Esophagus squamous epithelium (tissue), 5 donors: ENCODE results near the gene RASGRP1. TPM values are rescaled to one million over a fixed set of nuclear protein-coding genes. Genes with fewer than 3 reads are reported as not detected.

ENCODE experiments used
- DNase-seq: peaks from one replicate; lab custom pipeline; 2025; lab: John Stamatoyannopoulos, UW
- H3K27ac ChIP-seq, 4 donors: fragments of 200-600 bp; sonication (generic); one replicate each; pipeline ENCODE4 v1.5.1; 2016 to 2019; ENCODE audit warnings: mild to moderate bottlenecking in 1 of 4
- H3K27me3 ChIP-seq, 4 donors: fragments of 200-600 bp; sonication (generic); 1 replicate in 3 of 4; 2 replicates in 1 of 4; pipeline versions ENCODE4 v1.5.1 to v1.6.0; 2017 to 2021; ENCODE audit warnings: antibody characterized with exemption in 1 of 4
- H3K36me3 ChIP-seq, 3 donors: fragments of 200-600 bp; sonication (generic); one replicate each; pipeline ENCODE4 v1.5.1; 2016 to 2019
- H3K4me1 ChIP-seq, 3 donors: fragments of 200-600 bp; sonication (generic); one replicate each; pipeline ENCODE4 v1.5.1; 2017 to 2019
- H3K4me3 ChIP-seq, 4 donors: fragments of 200-600 bp; sonication (generic); 1 replicate in 3 of 4; 2 replicates in 1 of 4; pipeline ENCODE4 v1.5.1; 2016 to 2019; ENCODE audit warnings: mild to moderate bottlenecking in 2 of 4, moderate library complexity in 1 of 4
- H3K9me3 ChIP-seq, 3 donors: fragments of 200-600 bp; sonication (generic); one replicate each; pipeline ENCODE4 v1.5.1; 2016 to 2019
- POLR2A ChIP-seq, 4 donors: fragments of 450-650 bp; IDR thresholded peaks; one replicate each; pipeline ENCODE4 v1.6.1; 2017; ENCODE audit warnings: antibody characterized with exemption in 4 of 4, mild to moderate bottlenecking in 4 of 4, moderate library complexity in 3 of 4
- WGBS, 2 donors: methylation state at CpG; one replicate each; pipeline ENCODE4 v1.1.5; 2018; 5-methylcytosine and 5-hydroxymethylcytosine counted together
- intact Hi-C: fragments of 100-400 bp; cut with DNase I; formaldehyde crosslinking; loops from one replicate; pipeline ENCODE4 v1.15.0; 2022
- total RNA-seq, 4 donors: library from RNA; depleted of rRNA; stranded (reverse); fragments of >200 nt; gene quantifications; one replicate each; pipeline ENCODE4 v1.1.0, GENCODE V29; 2016
- TF ChIP-seq, protein P1 (sequence below), 6 experiments: fragments of 450-650 bp in 4 of 6; fragments of 200-600 bp in 2 of 6; sonication (generic) in 2 of 6; IDR thresholded peaks; one replicate each; pipeline ENCODE4 v1.5.1; 2016 to 2019; ENCODE audit warnings: antibody characterized with exemption in 6 of 6, mild to moderate bottlenecking in 4 of 6, moderate library complexity in 4 of 6
- donor health status: DM: yes; HTN: yes; CAD: no.

Gene RASGRP1
- total RNA-seq, 4 donors from 2014 or later = 9.2 to 16.0 (median 12.2) TPM

DNA sequence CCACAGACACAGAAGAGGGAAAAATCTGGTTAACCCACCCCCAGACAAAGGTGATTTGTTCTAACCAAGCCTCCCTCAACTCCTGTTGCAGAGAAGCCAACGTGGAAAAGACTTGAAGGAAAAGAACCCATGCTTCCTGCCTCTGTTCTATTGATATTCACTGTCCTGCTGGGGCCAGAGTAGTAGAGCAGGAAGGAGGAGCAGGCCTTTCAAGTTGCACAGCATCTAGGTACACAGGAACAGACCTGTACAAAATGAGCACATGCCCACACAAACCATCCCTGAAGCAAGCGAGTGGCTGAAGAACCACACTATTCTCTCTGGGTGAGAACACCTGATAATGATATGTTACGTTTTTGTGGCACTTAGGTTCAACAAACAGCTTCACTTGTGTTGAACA lies 29.9 kb downstream of the RASGRP1 start:
- 75 to 76% methylated on average over 2 to 3 of the region's 3 CpGs for WGBS, 2 donors
- intact Hi-C loops = no loop called here
- Histone ChIP-seq H3K9me3 (no peaks in the 10 kb centered on the region), H3K4me1 (peaks cover 0 to 27% (median 0%) of the 10 kb centered on the region in 3 donors), H3K36me3 (no peaks in the 10 kb centered on the region), H3K27ac (no peak overlapping the region), H3K27me3 (no peaks in the 10 kb centered on the region), H3K4me3 (no peak overlapping the region)
- no peak for DNase-seq
- TF ChIP-seq, protein P1, sequence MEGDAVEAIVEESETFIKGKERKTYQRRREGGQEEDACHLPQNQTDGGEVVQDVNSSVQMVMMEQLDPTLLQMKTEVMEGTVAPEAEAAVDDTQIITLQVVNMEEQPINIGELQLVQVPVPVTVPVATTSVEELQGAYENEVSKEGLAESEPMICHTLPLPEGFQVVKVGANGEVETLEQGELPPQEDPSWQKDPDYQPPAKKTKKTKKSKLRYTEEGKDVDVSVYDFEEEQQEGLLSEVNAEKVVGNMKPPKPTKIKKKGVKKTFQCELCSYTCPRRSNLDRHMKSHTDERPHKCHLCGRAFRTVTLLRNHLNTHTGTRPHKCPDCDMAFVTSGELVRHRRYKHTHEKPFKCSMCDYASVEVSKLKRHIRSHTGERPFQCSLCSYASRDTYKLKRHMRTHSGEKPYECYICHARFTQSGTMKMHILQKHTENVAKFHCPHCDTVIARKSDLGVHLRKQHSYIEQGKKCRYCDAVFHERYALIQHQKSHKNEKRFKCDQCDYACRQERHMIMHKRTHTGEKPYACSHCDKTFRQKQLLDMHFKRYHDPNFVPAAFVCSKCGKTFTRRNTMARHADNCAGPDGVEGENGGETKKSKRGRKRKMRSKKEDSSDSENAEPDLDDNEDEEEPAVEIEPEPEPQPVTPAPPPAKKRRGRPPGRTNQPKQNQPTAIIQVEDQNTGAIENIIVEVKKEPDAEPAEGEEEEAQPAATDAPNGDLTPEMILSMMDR (IDR thresholded peaks at IDR 0.05) = no peak
- no peak for TF ChIP-seq POLR2A (IDR thresholded peaks at IDR 0.05)

DNA sequence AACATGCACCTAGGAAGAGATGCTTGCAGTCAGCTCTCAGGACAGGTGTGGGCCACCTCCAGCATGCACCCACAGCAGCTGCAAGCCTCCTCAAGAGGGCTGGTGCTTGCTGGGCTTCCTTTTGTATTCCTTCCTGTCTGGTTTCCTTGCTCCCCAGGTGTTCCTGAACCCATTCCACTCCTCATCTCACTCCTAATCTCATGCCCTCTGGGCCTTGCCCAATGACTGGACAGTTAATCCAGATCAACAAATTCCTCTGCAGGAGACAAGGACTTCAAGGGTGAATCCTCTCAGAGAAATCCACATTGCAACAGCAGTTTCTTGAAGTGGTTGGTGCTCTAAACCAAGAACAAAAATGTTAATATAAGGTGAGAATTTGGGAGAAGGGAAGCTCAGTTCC lies 30.7 kb downstream of the RASGRP1 start:
- TF ChIP-seq POLR2A (IDR thresholded peaks at IDR 0.05) = no peak
- TF ChIP-seq, protein P1 (IDR thresholded peaks at IDR 0.05) = no peak
- H3K27me3 ChIP-seq = no peaks in the 10 kb centered on the region

DNA sequence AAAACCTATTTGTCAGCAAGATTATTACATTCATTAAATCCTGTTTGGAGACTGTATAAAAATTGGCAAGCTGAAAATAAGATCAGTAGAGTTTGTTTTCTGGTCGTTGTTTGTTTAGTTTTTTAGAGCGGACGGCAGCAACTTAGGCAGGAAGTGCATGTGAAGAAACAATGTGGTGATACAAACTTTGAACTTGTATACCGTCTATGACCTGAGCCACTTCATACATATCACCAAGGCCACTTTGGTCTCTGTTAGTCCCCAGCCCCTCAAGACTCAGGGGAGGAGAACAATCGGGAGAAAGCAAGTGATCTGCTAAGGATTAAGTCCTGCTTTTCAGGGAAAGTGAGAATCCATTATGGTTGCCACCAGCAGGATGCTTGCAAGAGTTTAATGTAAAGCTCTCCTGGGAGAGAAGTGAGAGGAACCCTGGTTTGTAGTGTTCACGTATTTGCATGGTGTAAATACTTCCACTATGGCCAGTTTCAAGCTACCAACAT lies 31.1 kb downstream of the RASGRP1 start:
- TF ChIP-seq POLR2A (IDR thresholded peaks at IDR 0.05) = no peak
- TF ChIP-seq, protein P1 (IDR thresholded peaks at IDR 0.05) = no peak
- H3K4me1 ChIP-seq = peaks cover 0 to 27% (median 0%) of the 10 kb centered on the region in 3 donors
- H3K27ac ChIP-seq = no peak overlapping the region
- 75 to 86% methylated on average over 6 of the region's 6 CpGs for WGBS, 2 donors
- H3K4me3 ChIP-seq = no peak overlapping the region
- intact Hi-C loops = no loop called here
- no peaks in the 10 kb centered on the region for H3K36me3 ChIP-seq
- H3K27me3 ChIP-seq = no peaks in the 10 kb centered on the region
- DNase-seq = no peak
- H3K9me3 ChIP-seq = no peaks in the 10 kb centered on the region

More for the DNA sequence above, 30.7 kb downstream of the RASGRP1 start:
- Histone ChIP-seq H3K9me3 (no peaks in the 10 kb centered on the region), H3K27ac (no peak overlapping the region), H3K4me3 (no peak overlapping the region), H3K4me1 (peaks cover 0 to 27% (median 0%) of the 10 kb centered on the region in 3 donors), H3K36me3 (no peaks in the 10 kb centered on the region)
- no peak for DNase-seq
- intact Hi-C loops = no loop called here

DNA sequence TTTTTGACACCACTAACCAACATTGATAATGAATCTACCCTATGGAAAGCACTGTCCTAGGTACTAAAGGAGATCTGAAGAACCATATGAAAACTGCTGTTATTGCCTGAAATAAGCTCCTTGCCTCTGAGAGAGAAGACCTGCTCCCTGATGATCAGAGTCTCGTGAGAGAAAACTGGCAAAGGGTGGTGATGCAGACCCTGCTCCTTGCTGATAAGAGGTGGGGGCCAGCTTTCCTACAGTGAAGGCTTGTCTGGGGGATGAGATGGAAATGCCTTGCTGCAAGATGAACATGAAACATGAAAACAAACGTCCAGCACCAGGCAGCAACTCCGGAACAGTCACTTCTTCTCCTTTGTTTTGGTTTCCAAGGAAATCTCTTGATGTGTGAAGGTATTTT lies 31.9 kb downstream of the RASGRP1 start:
- WGBS, 2 donors = 76 to 95% methylated on average over 3 of the region's 3 CpGs
- peaks cover 0 to 27% (median 0%) of the 10 kb centered on the region in 3 donors for H3K4me1 ChIP-seq
- no peak overlapping the region for H3K27ac ChIP-seq
- no peaks in the 10 kb centered on the region for H3K36me3 ChIP-seq
- no peak overlapping the region for H3K4me3 ChIP-seq
- no peak for DNase-seq
- no peaks in the 10 kb centered on the region for H3K27me3 ChIP-seq
- intact Hi-C loops = no loop called here
- TF ChIP-seq POLR2A (IDR thresholded peaks at IDR 0.05) = no peak
- TF ChIP-seq, protein P1 (IDR thresholded peaks at IDR 0.05) = no peak
- H3K9me3 ChIP-seq = no peaks in the 10 kb centered on the region

DNA sequence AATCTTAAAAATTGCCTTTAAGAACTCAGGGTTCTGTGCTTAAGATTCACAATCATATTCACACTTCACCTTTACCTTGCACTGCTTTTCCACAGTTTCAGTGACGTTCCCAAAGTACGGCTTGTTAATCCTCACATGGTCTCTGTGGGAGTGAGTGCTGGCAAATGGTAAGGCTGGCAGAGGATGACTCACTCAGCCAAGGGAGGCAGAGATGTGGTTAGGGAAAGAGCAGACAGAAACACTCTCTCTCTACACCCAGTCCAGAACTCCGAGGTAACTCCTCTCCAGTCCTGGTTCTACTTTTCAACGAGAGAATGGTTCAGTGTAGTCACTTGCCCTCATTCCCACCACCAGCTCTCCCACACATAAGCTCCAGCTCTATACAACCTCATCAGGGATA lies 33.1 kb downstream of the RASGRP1 start:
- no peak for DNase-seq
- H3K4me1 ChIP-seq = peaks cover 0 to 27% (median 0%) of the 10 kb centered on the region in 3 donors
- no peaks in the 10 kb centered on the region for H3K9me3 ChIP-seq
- WGBS, 2 donors = 25 to 53% methylated on average over 4 of the region's 4 CpGs
- H3K36me3 ChIP-seq = no peaks in the 10 kb centered on the region
- intact Hi-C loops = no loop called here
- no peaks in the 10 kb centered on the region for H3K27me3 ChIP-seq
- no peak for TF ChIP-seq POLR2A (IDR thresholded peaks at IDR 0.05)
- TF ChIP-seq, protein P1 (IDR thresholded peaks at IDR 0.05) = no peak
- no peak overlapping the region for H3K4me3 ChIP-seq
- H3K27ac ChIP-seq = no peak overlapping the region
